Epidermal melanocyte (primary cell): ENCODE data around the gene PNCK.
"Not testable (repeated sequence)": the region's sequence is repeated elsewhere in the genome, so short reads cannot be mapped to it uniquely, and the experiment has no call there.

Experiments used
- DNase-seq: peaks from one replicate; pipeline ENCODE4 v3.0.0; 2011; ENCODE audit warnings: low spot score; ENCODE audit not compliant: insufficient read length

PNCK gene

DNA sequence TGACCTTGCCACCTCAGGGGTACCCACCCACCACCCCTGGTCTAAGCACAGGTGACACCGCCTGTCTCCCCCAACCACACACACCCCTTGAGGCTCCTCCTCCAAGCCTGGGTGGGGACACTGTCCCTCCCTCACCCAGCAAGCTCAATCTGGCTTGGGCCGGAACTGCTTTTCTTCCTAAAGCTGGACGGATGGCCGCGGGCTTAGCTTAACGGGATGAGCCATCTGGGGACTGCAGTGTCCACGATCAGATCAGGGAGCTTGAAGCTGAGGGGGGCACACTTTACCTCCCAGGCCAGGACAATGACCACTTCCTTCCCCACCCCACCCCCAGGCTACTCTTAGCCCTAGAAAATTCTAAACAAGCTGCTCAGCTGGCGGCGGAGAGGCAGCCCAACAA is 13.1 kb upstream of the PNCK start:
- DNase-seq: no peak

DNA sequence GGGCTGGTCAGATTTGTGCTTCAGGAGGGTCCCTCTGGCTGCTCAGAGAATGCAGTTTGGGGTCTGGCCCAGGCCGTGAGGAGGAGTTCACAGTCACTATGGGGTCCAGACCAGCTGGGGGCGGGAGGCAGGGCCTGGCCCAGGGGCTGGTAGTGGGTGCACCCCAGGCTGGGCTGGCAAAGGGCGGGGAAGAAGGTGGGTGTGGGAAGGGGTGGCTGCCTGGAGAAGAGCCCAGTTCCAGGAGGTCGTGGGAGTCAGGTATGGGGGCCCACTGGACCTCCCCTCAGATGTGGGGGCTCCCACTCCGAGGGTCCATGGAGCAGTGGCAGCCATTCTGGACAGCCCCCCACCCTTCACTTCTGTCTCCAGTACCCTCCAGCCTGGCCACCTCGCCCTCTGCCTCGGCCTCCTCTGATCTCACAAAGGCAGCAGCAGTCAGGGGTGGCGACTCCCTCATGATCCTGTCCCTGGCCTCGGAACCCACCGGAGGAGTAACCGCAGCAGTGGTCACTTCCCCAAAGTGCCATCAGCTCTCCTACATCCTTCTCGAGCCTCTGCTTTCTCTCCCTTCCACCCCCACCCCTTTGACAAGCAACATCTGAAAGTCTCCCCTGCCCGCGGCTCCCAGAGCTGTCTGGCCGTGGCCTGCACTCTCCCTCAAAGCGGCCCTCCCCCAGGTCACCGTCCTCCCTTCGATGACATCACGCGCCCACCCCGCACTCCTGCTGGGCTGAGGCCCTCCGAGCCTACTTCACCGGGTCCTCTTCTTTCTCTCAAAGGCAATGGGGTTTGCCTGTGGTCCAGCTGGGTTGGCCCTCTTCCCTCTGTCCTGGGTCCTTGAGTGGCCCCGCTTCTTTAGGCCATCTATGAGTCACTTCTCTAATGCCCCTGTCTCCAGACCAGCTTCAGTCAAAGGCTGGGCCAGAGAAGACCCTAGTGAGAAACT is 12.4 kb upstream of the PNCK start:
- no peak for DNase-seq

DNA sequence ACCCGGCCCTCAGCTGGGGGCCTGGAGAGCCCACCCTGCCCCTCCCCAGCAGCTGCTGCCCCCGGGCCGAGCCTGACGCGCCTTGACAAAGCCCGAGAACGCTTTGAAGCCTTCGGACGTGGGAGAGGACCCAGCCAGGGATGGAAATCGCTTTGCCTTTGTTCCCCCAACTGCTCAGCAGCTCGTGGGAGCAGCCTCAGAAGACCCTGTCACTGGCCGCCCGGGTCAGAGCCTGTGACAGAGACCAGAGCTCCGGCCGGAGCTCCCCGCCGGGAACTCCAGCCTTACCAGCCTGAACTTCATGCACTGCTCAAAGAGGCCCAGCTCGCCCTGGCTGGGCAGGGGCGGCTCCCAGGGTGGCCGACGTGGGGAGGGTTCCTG is 11.5 kb upstream of the PNCK start:
- DNase-seq: no peak

DNA sequence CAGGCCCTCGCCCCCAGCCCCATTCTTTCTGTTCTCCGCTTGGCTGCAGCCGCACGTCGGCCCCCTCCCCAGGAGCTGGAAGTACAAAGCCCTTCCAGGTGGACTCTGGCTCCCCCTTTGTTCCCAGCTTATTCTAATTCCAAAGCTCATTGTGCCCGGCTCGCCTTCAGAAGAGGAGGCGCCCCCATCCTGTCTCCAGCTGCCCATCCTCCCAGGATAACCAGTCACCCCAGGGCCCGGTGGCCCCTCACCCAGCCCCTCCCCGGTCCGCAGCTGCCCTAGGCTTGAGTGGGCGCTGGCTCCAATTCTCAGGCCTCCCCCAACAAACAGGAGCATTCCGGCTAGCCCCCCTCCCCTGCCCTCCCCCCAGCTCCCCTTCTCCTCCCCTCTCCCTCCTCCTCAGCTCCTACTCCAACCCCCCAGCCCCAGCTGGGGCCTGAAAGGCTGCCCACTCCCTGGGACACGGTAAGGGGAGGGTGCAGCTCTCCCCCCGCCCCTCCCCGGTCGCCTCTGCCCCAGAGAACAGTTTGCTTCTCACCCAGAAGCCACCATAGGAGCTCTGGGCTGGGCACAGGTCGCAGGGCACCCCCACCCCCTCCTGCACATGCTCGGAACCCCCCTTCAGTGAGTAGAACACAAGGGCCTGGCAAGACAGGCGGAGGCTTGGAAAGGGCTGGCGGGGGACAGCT is 11.0 kb upstream of the PNCK start:
- no peak for DNase-seq

GRCh38 chrX:153683486-153683885 is 9.9 kb upstream of the PNCK start:
- DNase-seq: not testable (repeated sequence)

- DNase-seq: no peak
Measured at GRCh38 chrX:153681175-153681574, 7.6 kb upstream of the PNCK start.

DNA sequence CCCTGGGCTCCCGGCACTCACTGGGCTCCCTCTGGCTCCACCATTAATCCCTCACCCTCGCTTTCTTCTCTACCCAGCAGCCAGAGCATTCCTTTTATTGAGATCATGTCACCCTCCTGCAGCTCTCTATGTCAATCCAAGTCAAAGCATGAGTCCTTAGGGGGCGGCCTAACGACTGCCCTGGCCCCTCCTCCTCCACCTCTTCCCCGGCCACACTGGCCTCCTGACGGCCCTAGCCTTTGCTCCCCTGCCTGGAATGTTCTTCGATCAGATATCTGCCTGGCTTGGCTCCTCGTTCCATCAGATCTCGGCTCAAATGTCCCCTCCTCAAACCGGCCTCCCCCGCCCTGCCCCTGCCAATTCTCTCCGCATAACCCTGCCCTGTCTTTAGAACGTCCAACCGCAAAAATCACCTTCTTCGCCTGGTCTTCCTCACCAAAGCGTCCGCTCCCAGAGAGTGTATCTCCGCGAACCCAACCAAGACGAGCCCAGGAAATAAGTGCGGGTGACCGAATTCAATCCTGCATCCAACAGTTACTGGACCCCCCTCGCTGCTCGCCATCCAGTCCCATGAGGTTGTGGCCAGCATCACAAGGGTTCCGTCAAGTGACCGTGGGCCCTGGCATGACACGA is 722 bp upstream of the PNCK start:
- no peak for DNase-seq

- no peak for DNase-seq
Measured at GRCh38 chrX:153672531-153673427, 834 bp downstream of the PNCK start.

GRCh38 chrX:153671589-153672530 is 1.8 kb downstream of the PNCK start:
- no peak for DNase-seq

- no peak for DNase-seq
Measured at GRCh38 chrX:153670748-153671588, 2.6 kb downstream of the PNCK start.

DNA sequence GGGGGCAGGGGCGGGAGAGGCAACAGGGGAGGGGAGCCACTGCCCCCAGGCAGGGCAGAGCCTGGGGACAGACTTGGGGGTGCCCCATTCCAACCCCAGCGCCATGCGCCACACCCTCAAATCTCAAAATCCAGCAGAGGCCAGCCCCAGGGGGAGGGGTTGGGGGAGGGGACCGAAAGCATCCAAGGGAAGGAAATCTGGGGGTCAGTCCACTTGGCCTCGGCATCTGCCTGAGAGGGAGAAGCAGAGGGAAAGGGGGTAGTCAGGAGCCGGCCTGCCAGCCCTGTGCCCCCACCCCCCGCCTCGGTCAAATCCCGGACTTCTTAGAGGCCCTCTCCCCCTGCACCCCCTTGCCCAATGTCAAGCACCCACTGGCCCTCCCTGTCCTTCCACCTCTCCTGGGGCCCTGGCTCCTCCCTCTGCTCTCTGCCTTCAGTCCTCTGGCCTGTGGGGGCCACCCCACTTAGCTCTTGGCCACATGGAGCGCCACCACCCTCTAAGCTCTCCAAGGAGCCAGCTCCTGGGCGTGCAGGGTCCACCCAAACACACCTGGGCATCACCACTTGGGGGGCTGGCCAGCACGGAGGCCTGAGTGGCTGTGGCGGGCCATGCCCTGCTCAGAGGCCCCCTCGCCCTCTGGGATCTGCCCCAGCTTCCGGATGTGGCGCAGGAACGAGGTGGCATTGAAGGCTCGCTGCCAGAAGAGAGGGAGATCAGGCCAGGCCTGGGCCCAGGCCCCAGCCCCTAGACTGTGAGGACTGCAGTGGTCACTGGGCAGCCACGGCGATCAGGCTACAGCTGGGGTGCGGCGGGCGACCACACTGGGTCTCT is 3.5 kb downstream of the PNCK start:
- no peak for DNase-seq

- DNase-seq: peak; percentile 30
Measured at GRCh38 chrX:153669174-153669890, 4.3 kb downstream of the PNCK start.

DNA sequence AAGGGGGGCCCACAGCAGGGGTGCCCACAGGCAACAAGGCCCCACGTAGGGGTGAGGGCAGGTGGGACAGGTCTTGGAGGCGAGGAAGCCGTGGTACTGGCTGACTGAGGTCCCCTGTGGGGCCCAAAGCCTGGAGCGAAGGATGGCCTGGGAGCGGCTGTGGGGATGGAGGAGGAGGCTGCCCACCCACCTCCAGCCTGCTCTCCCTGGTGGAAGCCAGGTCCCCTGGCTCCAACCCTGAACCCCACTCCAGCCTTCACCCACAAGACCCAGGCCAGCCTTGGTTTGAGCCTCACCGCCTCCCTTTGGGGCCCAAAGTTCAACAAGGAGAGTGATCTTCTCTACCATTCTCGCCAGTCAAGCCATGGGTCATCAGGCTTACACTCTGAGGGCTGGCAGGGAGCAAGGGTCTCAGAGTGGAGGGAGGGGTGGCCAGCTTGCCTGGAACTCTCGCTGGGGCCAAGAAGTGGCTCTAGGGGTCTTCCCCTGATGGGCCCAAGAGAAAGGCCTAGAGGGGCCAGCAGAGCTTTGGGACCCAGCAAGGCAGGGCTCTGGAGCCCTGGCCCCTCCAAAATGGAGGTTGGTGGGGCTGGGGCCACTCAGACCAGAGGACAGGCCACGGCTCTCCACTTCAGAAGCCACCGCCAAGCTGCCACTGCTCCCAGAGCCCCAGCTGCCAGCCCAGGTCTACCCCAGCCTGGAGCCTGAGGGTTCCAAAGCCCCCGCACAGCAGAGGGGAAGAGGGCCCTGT is 5.0 kb downstream of the PNCK start:
- no peak for DNase-seq

DNA sequence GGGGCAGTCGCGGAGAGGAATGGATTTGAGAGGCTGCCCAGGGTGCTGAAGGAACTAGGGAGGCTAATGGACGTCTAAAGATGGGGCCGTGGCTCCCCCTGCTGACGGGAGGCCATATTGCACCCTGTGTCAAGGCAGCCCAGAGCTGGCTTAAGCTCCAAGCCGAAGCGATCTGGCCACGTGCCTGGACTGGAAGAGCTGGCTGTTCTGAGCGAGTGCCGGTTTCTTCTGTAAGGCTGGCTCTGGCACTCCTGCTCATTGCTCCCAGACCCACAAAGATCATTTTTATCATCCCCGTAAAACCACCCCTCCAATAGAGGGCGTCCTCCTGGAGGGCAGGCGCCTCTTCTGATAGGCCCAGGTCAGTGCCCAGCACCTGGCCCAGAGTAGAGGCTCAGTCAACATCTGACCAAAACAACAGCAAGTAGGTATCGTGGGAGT is 5.6 kb downstream of the PNCK start:
- DNase-seq: peak; percentile 77

GRCh38 chrX:153667281-153667955 is 6.2 kb downstream of the PNCK start:
- DNase-seq: no peak

DNA sequence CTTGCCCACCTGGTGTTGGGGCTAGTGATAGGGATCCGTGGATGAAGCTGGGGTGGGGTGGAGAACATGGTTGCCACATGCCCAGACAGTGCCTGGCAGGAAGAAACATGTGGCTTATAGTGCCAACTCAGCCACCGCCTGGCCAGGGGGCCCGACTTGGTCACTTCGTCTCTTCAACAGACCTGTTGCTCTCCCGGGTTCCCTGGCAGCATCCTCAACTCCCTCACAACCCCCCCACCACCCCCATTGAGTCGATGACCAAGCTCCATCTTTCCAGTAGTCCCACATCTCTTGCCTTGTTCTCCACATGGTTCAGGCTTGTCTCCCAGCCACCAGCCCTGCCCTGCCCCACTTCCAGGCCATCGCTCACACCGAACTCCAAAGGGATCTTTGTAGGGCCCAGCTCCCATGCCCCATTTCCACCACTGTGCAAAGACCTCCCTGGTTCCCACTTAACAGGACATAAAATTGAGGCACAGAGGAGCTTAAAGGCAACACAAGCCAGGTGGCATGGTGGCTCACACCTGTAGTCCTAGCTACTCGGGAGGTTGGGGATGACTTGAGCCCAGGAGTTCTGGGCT is 7.8 kb downstream of the PNCK start:
- DNase-seq: no peak
